ENCODE data around the gene SHLD1.

The SHLD1 gene

DNA sequence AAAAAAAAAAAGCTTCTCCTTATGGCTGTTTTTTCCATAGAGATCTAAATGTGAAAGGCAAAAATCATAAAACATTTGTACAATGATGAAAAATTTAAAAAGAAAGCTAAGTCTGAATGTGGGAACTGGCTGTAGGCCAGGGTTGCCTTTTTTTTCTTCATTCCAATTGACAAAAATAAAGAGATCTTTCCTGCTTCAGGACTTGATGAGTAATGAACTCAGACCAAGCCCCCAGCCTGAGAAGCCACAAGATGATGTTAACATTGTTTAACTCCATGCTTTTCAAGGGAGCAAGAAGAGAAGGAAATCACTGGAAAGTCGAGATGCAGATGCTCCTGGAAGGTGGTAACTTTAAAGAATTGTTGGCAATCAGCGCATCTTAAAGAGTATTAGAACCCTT is 158.8 kb downstream of the SHLD1 start:
- no peak for DNase-seq

- no peak for DNase-seq
These were observed 160.0 kb downstream of the SHLD1 start for GRCh38 chr20:5910186-5910585.

- no peak for DNase-seq
These were observed 163.0 kb downstream of the SHLD1 start for GRCh38 chr20:5913166-5913565.

All from NCI-H524 treated with DMSO at 0.1 percent for 48 hours (cell line).